Activated B cell treated with CpG ODN at 0.5 μM for 24 hours (primary cell): Measurements from ENCODE around the gene ADAMTS17. TPM values are rescaled to one million over a fixed set of nuclear protein-coding genes. Genes with fewer than 3 reads are reported as not detected.
"Not testable (repeated sequence)": the region's sequence is repeated elsewhere in the genome, so short reads cannot be mapped to it uniquely, and the experiment has no call there.

Experiments
- ATAC-seq: fragments of 200-7000 bp; cut with Tn5 transposase; one replicate; pipeline ENCODE4 v1.10.0; 2021; ENCODE audit warnings: low read depth, mild to moderate bottlenecking, moderate library complexity
- CTCF ChIA-PET: fragments of 350-600 bp; sonication (Branson Sonifier 250); formaldehyde crosslinking; loops from one replicate; lab custom pipeline; 2021; ENCODE audit warnings: antibody characterized with exemption; lab: Charles Lee
- POLR2A ChIA-PET: fragments of 350-600 bp; sonication (Branson Sonifier 250); formaldehyde crosslinking; loops from one replicate; lab custom pipeline; 2021; ENCODE audit warnings: antibody characterized with exemption; lab: Charles Lee
- DNase-seq: peaks from one replicate; pipeline ENCODE4 v3.0.0; 2022
- H3K27ac Mint-ChIP-seq: one replicate; pipeline ENCODE4 v1.8.0; 2020; ENCODE audit warnings: mixed read lengths
- H3K27me3 Mint-ChIP-seq: one replicate; pipeline ENCODE4 v1.8.0; 2021; ENCODE audit warnings: mixed read lengths
- H3K36me3 Mint-ChIP-seq: one replicate; pipeline ENCODE4 v1.8.0; 2021; ENCODE audit warnings: low read depth, mixed read lengths
- H3K4me1 Mint-ChIP-seq: one replicate; pipeline ENCODE4 v1.8.0; 2021; ENCODE audit warnings: mixed read lengths
- H3K4me3 Mint-ChIP-seq: one replicate; pipeline ENCODE4 v1.8.0; 2020; ENCODE audit warnings: mild to moderate bottlenecking, mixed read lengths
- H3K9me3 Mint-ChIP-seq: one replicate; pipeline ENCODE4 v1.8.0; 2020; ENCODE audit warnings: mixed read lengths
- CTCF ChIP-seq: fragments of 200-600 bp; IDR thresholded peaks from one replicate; pipeline ENCODE4 v1.8.0; 2022; ENCODE audit warnings: antibody characterized with exemption, mild to moderate bottlenecking
- intact Hi-C: fragments of 100-400 bp; cut with micrococcal nuclease; formaldehyde crosslinking; loops from one replicate; pipeline ENCODE4 v1.15.1; 2024
- total RNA-seq: library from RNA; stranded (reverse); gene quantifications from 2 replicates; pipeline ENCODE4 v1.2.3, GENCODE V29; 2022

Gene ADAMTS17
- total RNA-seq, 1 donor from 2014 or later = 1.6 TPM

GRCh38 chr15:99981839-99982658, 359.7 kb downstream of the ADAMTS17 start:
- no peaks in the 10 kb centered on the region for H3K36me3 Mint-ChIP-seq
- CTCF ChIA-PET = no interaction called here
- no peak overlapping the region for H3K4me3 Mint-ChIP-seq
- intact Hi-C loops = no loop called here
- no peak for TF ChIP-seq CTCF
- no peaks in the 10 kb centered on the region for H3K9me3 Mint-ChIP-seq
- POLR2A ChIA-PET = no interaction called here
- no peak overlapping the region for H3K27ac Mint-ChIP-seq
- H3K4me1 Mint-ChIP-seq = no peaks in the 10 kb centered on the region
- ATAC-seq (no peak), DNase-seq (no peak)
- peaks cover 22% of the 10 kb centered on the region for H3K27me3 Mint-ChIP-seq

- TF ChIP-seq CTCF = no peak
These were observed 360.6 kb downstream of the ADAMTS17 start for GRCh38 chr15:99981191-99981647.

GRCh38 chr15:99980752-99981151, 361.0 kb downstream of the ADAMTS17 start:
- peaks cover 18% of the 10 kb centered on the region for H3K27me3 Mint-ChIP-seq
- ChIA-PET POLR2A (no interaction called here), CTCF (no interaction called here)
- intact Hi-C loops = no loop called here
- DNase-seq (no peak), ATAC-seq (no peak)
- TF ChIP-seq CTCF = no peak
- no peaks in the 10 kb centered on the region for H3K9me3 Mint-ChIP-seq
- no peak overlapping the region for H3K4me3 Mint-ChIP-seq
- no peaks in the 10 kb centered on the region for H3K36me3 Mint-ChIP-seq
- H3K4me1 Mint-ChIP-seq = no peaks in the 10 kb centered on the region
- H3K27ac Mint-ChIP-seq = no peak overlapping the region

More at GRCh38 chr15:99981191-99981647, 360.6 kb downstream of the ADAMTS17 start:
- ChIA-PET POLR2A (no interaction called here), CTCF (no interaction called here)
- H3K27ac Mint-ChIP-seq = no peak overlapping the region
- no peaks in the 10 kb centered on the region for H3K4me1 Mint-ChIP-seq
- ATAC-seq = no peak
- H3K36me3 Mint-ChIP-seq = no peaks in the 10 kb centered on the region
- peaks cover 18% of the 10 kb centered on the region for H3K27me3 Mint-ChIP-seq
- H3K9me3 Mint-ChIP-seq = no peaks in the 10 kb centered on the region
- intact Hi-C loops = no loop called here
- DNase-seq = no peak
- H3K4me3 Mint-ChIP-seq = no peak overlapping the region

- H3K4me1 Mint-ChIP-seq, intact Hi-C loops, H3K27ac Mint-ChIP-seq, CTCF ChIA-PET, H3K36me3 Mint-ChIP-seq, ATAC-seq, POLR2A ChIA-PET, DNase-seq, H3K4me3 Mint-ChIP-seq, H3K9me3 Mint-ChIP-seq: not testable (repeated sequence)
- peaks cover 13% of the 10 kb centered on the region for H3K27me3 Mint-ChIP-seq
These were observed 361.9 kb downstream of the ADAMTS17 start for GRCh38 chr15:99979886-99980285.

GRCh38 chr15:99979371-99979770, 362.4 kb downstream of the ADAMTS17 start:
- ATAC-seq (no peak), DNase-seq (no peak)
- Mint-ChIP-seq H3K4me1 (no peaks in the 10 kb centered on the region), H3K9me3 (no peaks in the 10 kb centered on the region), H3K4me3 (no peak overlapping the region), H3K36me3 (no peaks in the 10 kb centered on the region), H3K27me3 (peaks cover 12% of the 10 kb centered on the region), H3K27ac (no peak overlapping the region)
- CTCF ChIA-PET = no interaction called here
- intact Hi-C loops = no loop called here
- POLR2A ChIA-PET = no interaction called here
- TF ChIP-seq CTCF = no peak
